GM18861 (cell line): Measurements from ENCODE around the gene ANKMY2.
"Not testable (repeated sequence)": the region's sequence is repeated elsewhere in the genome, so short reads cannot be mapped to it uniquely, and the experiment has no call there.

Experiments used
- ATAC-seq: cut with Tn5 transposase; IDR thresholded peaks from one replicate; pipeline ENCODE4 v1.9.1; 2021; ENCODE audit not compliant: unreplicated experiment

Gene ANKMY2

DNA sequence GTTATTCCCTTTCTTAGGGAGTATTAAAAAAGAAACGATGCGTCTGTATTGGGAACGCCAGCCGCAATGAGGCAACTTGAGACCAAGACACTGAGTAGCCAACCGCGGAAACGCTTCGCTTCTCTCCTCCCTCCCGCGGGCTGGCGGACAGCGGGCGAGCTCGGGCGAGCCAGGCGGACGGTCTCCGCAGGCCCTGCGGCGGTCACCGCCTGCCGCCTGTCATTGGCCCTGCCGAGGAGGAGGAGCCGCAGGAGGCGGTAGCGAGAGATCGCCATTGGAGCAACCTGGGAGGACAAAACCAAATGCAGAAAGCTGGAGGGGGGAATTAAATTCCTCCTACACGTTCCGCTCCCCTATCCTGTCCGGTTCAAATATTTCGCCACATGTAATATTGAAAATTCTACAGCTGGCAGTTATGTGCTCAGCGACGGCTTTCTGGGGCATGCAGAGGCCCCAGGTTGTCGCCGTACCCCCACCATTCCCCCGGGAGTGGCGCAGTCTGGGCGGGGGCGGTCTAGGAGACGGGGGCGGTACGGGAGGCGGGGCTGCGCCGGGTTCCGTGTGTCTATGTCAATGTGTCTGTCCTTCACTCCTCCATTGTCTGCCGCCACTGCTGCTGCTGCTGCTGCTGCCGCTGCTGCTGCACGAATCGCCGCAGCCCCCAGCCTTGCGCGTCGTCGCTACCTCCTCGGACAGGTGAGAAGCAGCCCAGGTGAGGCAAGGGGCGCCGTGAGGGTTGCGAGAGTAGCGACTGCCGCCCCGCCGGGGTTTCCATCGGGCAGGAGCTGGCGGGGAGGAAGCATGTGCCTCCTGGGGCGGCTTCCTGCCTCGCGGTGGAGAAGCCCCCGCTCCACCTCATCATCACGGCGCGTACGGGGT lies at the start of gene ANKMY2, which contains the start of gene BZW2:
ANKMY2 (minus strand) TSS at position 162 of the 879 bp plus-strand sequence. CDS start 181 bp downstream, outside the sequence.
BZW2 (plus strand) TSS at position 589 of the 879 bp plus-strand sequence. CDS start 19,263 bp downstream, outside the sequence.
- peak; percentile 97 for ATAC-seq

DNA sequence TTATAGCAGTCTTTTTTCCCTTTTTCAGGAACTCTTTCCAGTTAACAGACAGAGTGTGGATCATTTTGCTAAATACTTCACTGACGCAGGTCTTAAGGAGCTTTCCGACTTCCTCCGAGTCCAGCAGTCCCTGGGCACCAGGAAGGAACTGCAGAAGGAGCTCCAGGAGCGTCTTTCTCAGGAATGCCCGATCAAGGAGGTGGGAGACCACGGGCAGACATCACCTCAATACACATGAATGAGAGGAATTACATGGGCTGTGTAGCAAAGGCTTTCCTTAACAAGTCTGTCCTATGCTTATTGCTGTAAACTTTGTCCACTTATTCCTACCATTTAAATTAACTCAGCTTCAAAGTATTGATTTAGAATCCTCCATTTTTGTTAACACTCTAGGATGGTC lies 49.3 kb upstream of the ANKMY2 start:
- no peak for ATAC-seq

- ATAC-seq, result no peak
Measured at GRCh38 chr7:16693601-16694318, 48.2 kb upstream of the ANKMY2 start.

DNA sequence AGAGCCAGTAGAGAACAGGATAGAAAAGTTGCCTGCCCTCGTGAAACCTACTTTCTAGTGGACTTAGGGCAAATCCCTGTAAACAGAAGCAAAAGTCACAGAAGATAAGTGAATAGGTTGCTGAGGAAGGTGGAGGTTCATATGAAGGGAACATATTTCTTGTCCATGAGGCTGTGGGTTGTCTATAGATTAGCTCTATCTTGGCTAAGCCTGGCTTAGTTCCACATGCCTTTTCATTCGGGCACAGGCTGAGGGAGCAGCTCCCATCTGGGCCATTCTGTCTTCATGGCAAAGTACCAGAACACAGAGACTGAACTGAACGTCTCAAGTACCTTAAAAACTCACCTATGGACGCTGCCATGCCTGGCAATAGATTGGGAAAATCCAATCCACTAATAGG lies 45.7 kb upstream of the ANKMY2 start:
- ATAC-seq, result no peak

DNA sequence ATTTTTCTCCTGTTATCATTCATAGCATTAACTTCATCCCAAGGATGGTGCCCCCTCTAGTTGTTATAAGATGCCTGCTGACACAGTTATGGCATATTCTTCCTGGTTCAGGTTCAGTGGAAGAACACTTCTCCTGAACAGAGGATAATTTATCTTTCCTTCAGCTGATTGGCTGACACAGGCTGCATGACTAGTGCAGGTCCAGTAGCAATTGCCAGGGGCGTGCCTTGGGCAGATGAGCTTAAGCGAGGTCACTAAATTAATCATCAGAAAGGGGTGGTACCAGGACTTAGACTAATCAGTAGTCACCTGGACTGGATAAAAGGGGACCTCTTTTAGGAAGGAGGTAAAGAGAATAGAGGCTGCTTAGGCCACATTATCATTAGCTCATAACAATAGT lies 42.7 kb upstream of the ANKMY2 start:
- no peak for ATAC-seq

GRCh38 chr7:16685535-16685934 lies 40.0 kb upstream of the ANKMY2 start:
- ATAC-seq, result no peak

DNA sequence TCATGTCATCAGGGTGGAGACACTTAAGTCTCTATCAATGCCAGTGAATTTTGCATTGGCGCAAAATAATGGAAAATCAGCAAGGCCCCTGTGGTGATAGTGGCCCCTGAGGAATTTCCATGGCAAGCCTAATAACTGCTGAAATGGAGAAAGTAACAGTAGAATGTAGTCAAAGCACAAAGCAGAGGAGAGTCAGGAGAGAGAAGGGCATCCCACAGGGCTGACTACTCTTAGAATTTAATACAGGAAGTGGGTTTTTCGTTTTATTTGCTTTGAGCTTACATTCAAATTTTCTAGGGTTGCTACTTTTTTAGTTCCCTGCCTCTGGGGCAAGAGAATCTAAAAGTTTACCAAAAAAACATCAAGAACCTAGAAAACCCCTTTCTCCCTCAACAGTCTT lies 39.4 kb upstream of the ANKMY2 start:
- ATAC-seq, result no peak

- ATAC-seq, result not testable (repeated sequence)
Measured at GRCh38 chr7:16678645-16679566, 33.4 kb upstream of the ANKMY2 start.

GRCh38 chr7:16677978-16678494 lies 32.5 kb upstream of the ANKMY2 start:
- ATAC-seq, result no peak

GRCh38 chr7:16675277-16675676 lies 29.7 kb upstream of the ANKMY2 start:
- ATAC-seq, result no peak

GRCh38 chr7:16671811-16672210 lies 26.3 kb upstream of the ANKMY2 start:
- no peak for ATAC-seq

- ATAC-seq, result no peak
Measured at GRCh38 chr7:16670731-16671344, 25.3 kb upstream of the ANKMY2 start.

DNA sequence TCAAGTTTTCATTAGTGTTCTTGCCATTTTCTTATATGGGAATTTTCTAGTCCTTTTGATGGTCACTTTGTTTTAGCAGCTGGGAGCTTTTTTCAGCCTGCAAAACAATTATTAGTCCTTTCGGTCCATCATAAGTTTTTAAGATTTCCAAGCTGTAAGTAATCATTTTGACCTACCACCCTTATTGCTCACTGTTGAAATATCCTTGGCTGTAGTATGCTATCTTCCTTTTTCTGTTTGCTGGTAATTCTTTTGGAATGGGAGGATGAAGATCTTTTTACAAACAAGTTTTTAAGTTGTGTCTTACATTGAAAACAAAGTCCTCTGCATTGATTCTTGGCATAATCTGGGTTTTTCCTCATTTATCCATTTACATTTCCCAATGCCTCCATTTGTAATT lies 24.5 kb upstream of the ANKMY2 start:
- no peak for ATAC-seq

DNA sequence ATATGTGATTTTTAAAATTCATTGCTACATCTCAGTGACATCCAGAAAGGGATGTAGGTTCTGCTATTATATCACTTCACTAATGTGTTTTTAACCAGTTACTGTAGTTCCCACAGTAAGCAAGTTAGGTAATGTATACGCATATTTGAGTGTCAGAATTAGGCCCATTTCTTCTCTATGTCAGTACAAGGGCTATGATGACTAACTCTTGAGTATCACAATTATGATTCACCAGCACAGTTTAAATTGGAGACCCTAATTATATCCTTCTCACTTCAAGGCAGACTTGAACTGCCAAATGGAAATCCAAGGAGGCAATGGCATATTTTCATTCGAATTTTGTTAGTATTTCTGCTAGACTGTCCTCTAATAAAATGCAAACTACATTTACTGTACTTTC lies 24.0 kb upstream of the ANKMY2 start:
- ATAC-seq, result no peak

- ATAC-seq, result no peak
Measured at GRCh38 chr7:16668978-16669377, 23.4 kb upstream of the ANKMY2 start.

GRCh38 chr7:16668049-16668858 lies 22.7 kb upstream of the ANKMY2 start:
- no peak for ATAC-seq

GRCh38 chr7:16667355-16667754 lies 21.8 kb upstream of the ANKMY2 start:
- ATAC-seq, result no peak

DNA sequence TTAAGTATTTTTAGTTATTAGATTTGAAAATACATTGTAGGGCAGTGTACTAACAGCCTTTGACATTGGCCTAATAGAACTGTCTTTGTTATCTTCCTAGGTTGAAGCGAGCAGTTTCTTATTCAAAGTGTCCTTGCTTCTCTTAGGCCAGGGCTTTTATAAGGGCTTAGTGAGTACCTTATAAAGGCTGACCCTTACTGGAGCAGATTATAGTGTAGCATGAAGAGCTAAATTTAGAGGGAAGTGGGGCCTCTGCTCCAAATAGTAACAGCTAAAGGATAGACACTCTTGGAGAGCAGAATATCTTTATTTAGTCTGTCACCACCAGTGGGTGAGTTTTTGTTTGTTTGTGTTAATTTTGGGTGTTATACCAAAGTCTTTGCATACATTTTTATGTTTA lies 16.4 kb upstream of the ANKMY2 start:
- no peak for ATAC-seq

GRCh38 chr7:16660702-16661464 lies 15.3 kb upstream of the ANKMY2 start:
- ATAC-seq, result no peak
